ENCODE measurements around the gene NPIPA5. TPM values are rescaled to one million over a fixed set of nuclear protein-coding genes. Genes with fewer than 3 reads are reported as not detected.
"Not testable (repeated sequence)": the region's sequence is repeated elsewhere in the genome, so short reads cannot be mapped to it uniquely, and the experiment has no call there.

Gene NPIPA5
- total and polyA plus RNA-seq, 2 donors from 2014 or later, result 0.88 to 11.0 TPM

- H3K27ac ChIP-seq (ENCODE audit: low read depth in 2 of 2, low read length in 2 of 2), result peak overlapping the region in 1 of 2 donors; percentile 32
- H3K36me3 ChIP-seq (ENCODE audit: control insufficient read depth in 2 of 3, insufficient read depth in 3 of 3, low read length in 3 of 3), result peaks cover 0 to 3% (median 0%) of the 10 kb centered on the region in 3 donors
- H3K27me3 ChIP-seq (ENCODE audit: control insufficient read depth, insufficient read depth, low read length), result no peaks in the 10 kb centered on the region
- DNase-seq (peak in 3 of 5 donors; percentile 45 to 82 (median 76)), FAIRE-seq (no peak)
- TF ChIP-seq CTCF (IDR thresholded peaks at IDR 0.05; ENCODE audit: borderline replicate concordance, extremely low read depth, insufficient read depth), result no peak
- no peaks in the 10 kb centered on the region for H3K4me1 ChIP-seq (ENCODE audit: control insufficient read depth in 2 of 3, insufficient read depth in 2 of 3, low read depth in 1 of 3, low read length in 3 of 3)
- intact Hi-C loops (cut with DNase I), result no loop called here
- H3K9me3 ChIP-seq (ENCODE audit: control insufficient read depth in 2 of 3, insufficient read depth in 1 of 3, low read length in 3 of 3), result no peaks in the 10 kb centered on the region
- no peak overlapping the region for H3K9ac ChIP-seq (ENCODE audit: low read length in 3 of 3)
- H3K4me3 ChIP-seq (ENCODE audit: low read length in 3 of 3), result no peak overlapping the region
Observed at GRCh38 chr16:15398618-15399316, 20.7 kb upstream of the NPIPA5 start.

GRCh38 chr16:15396948-15397594 is 19.0 kb upstream of the NPIPA5 start:
- no peak for DNase-seq
- intact Hi-C loops (cut with DNase I), result no loop called here
- H3K9me3 ChIP-seq (ENCODE audit: control insufficient read depth in 2 of 3, insufficient read depth in 1 of 3, low read length in 3 of 3), result no peaks in the 10 kb centered on the region
- no peaks in the 10 kb centered on the region for H3K36me3 ChIP-seq (ENCODE audit: control insufficient read depth in 2 of 3, insufficient read depth in 3 of 3, low read length in 3 of 3)
- no peaks in the 10 kb centered on the region for H3K4me1 ChIP-seq (ENCODE audit: control insufficient read depth in 2 of 3, insufficient read depth in 2 of 3, low read depth in 1 of 3, low read length in 3 of 3)
- no peaks in the 10 kb centered on the region for H3K27me3 ChIP-seq (ENCODE audit: control insufficient read depth, insufficient read depth, low read length)
- H3K4me3 ChIP-seq (ENCODE audit: low read length in 3 of 3), result peak overlapping the region in 1 of 3 donors; percentile 63
- FAIRE-seq, result no peak
- TF ChIP-seq CTCF (IDR thresholded peaks at IDR 0.05; ENCODE audit: borderline replicate concordance, extremely low read depth, insufficient read depth), result no peak
- H3K27ac ChIP-seq (ENCODE audit: low read depth in 2 of 2, low read length in 2 of 2), result no peak overlapping the region
- H3K9ac ChIP-seq (ENCODE audit: low read length in 3 of 3), result no peak overlapping the region

GRCh38 chr16:15396509-15396829 is 18.4 kb upstream of the NPIPA5 start:
- H3K4me3 ChIP-seq (ENCODE audit: low read length in 3 of 3), result peak overlapping the region in 2 of 3 donors; percentile 29 to 63
- H3K9me3 ChIP-seq (ENCODE audit: control insufficient read depth in 2 of 3, insufficient read depth in 1 of 3, low read length in 3 of 3); H3K27me3 ChIP-seq (ENCODE audit: control insufficient read depth, insufficient read depth, low read length); H3K9ac ChIP-seq (ENCODE audit: low read length in 3 of 3); H3K4me1 ChIP-seq (ENCODE audit: control insufficient read depth in 2 of 3, insufficient read depth in 2 of 3, low read depth in 1 of 3, low read length in 3 of 3); FAIRE-seq; H3K36me3 ChIP-seq (ENCODE audit: control insufficient read depth in 2 of 3, insufficient read depth in 3 of 3, low read length in 3 of 3); intact Hi-C loops (cut with DNase I); DNase-seq; H3K27ac ChIP-seq (ENCODE audit: low read depth in 2 of 2, low read length in 2 of 2): not testable (repeated sequence)

GRCh38 chr16:15395631-15396508 is 17.8 kb upstream of the NPIPA5 start, which contains the start of gene MPV17L:
Gene MPV17L (plus strand): TSS chr16:15395754. CDS start chr16:15395898, 144 bp downstream.
- DNase-seq, result peak; percentile 70 to 82 (median 76)
- H3K4me3 ChIP-seq (ENCODE audit: low read length in 3 of 3), result peak within 1 kb of the TSS; percentile 7 to 63 (median 52)
- H3K4me1 ChIP-seq (ENCODE audit: control insufficient read depth in 2 of 3, insufficient read depth in 2 of 3, low read depth in 1 of 3, low read length in 3 of 3); H3K27me3 ChIP-seq (ENCODE audit: control insufficient read depth, insufficient read depth, low read length); H3K36me3 ChIP-seq (ENCODE audit: control insufficient read depth in 2 of 3, insufficient read depth in 3 of 3, low read length in 3 of 3); FAIRE-seq; H3K9me3 ChIP-seq (ENCODE audit: control insufficient read depth in 2 of 3, insufficient read depth in 1 of 3, low read length in 3 of 3); intact Hi-C loops (cut with DNase I): not testable (repeated sequence)
- peak within 1 kb of the TSS in 1 of 2 donors; percentile 43 for H3K27ac ChIP-seq (ENCODE audit: low read depth in 2 of 2, low read length in 2 of 2)
- peak within 1 kb of the TSS in 1 of 3 donors; percentile 26 for H3K9ac ChIP-seq (ENCODE audit: low read length in 3 of 3)

GRCh38 chr16:15393025-15393424 is 14.9 kb upstream of the NPIPA5 start:
- H3K4me3 ChIP-seq (ENCODE audit: low read length in 3 of 3); intact Hi-C loops (cut with DNase I); H3K36me3 ChIP-seq (ENCODE audit: control insufficient read depth in 2 of 3, insufficient read depth in 3 of 3, low read length in 3 of 3); H3K4me1 ChIP-seq (ENCODE audit: control insufficient read depth in 2 of 3, insufficient read depth in 2 of 3, low read depth in 1 of 3, low read length in 3 of 3); H3K27ac ChIP-seq (ENCODE audit: low read depth in 2 of 2, low read length in 2 of 2); H3K9me3 ChIP-seq (ENCODE audit: control insufficient read depth in 2 of 3, insufficient read depth in 1 of 3, low read length in 3 of 3); H3K27me3 ChIP-seq (ENCODE audit: control insufficient read depth, insufficient read depth, low read length); H3K9ac ChIP-seq (ENCODE audit: low read length in 3 of 3); FAIRE-seq; DNase-seq: not testable (repeated sequence)

- H3K4me3 ChIP-seq (ENCODE audit: low read length in 3 of 3); H3K36me3 ChIP-seq (ENCODE audit: control insufficient read depth in 2 of 3, insufficient read depth in 3 of 3, low read length in 3 of 3); H3K9me3 ChIP-seq (ENCODE audit: control insufficient read depth in 2 of 3, insufficient read depth in 1 of 3, low read length in 3 of 3); intact Hi-C loops (cut with DNase I); DNase-seq; FAIRE-seq; H3K27me3 ChIP-seq (ENCODE audit: control insufficient read depth, insufficient read depth, low read length); H3K4me1 ChIP-seq (ENCODE audit: control insufficient read depth in 2 of 3, insufficient read depth in 2 of 3, low read depth in 1 of 3, low read length in 3 of 3); H3K9ac ChIP-seq (ENCODE audit: low read length in 3 of 3); H3K27ac ChIP-seq (ENCODE audit: low read depth in 2 of 2, low read length in 2 of 2): not testable (repeated sequence)
Observed at GRCh38 chr16:15389916-15390315, 11.8 kb upstream of the NPIPA5 start.
